Endothelial cell of umbilical vein (primary cell): ENCODE measurements around the gene DCLK1. TPM values are rescaled to one million over a fixed set of nuclear protein-coding genes. Genes with fewer than 3 reads are reported as not detected.

ENCODE experiments used
- BruUV-seq: library from RNA; stranded (reverse); fragments of 400-500 nt; replicated peaks from 2 replicates; lab custom pipeline; 2021; lab: Mats Ljungman, UMichigan
- CTCF ChIA-PET: fragments of 300-600, 350-600 bp; sonication (Branson Sonifier 250); formaldehyde crosslinking; loops from one replicate; lab custom pipeline; 2021; ENCODE audit warnings: antibody characterized with exemption, inconsistent platforms; lab: Charles Lee
- POLR2A ChIA-PET: fragments of 300-600, 350-600 bp; sonication (Branson Sonifier 250); formaldehyde crosslinking; loops from one replicate; lab custom pipeline; 2021; ENCODE audit warnings: antibody characterized with exemption, inconsistent platforms; lab: Charles Lee
- DNase-seq: peaks from one replicate; pipeline ENCODE4 v3.0.0-alpha.2; 2011; ENCODE audit warnings: low read depth, low spot score
- FAIRE-seq: peaks from 2 replicates; lab custom pipeline; 2011; peaks lifted over from hg19 to GRCh38; lab: Jason Lieb, UNC
- H2AFZ ChIP-seq: 2 replicates; pipeline ENCODE4 v1.6.0; 2012; ENCODE audit warnings: low read depth, low read length, control low read depth, inconsistent platforms
- H3K27ac ChIP-seq: 2 replicates; pipeline ENCODE4 v1.5.1; 2011; ENCODE audit warnings: low read depth, mild to moderate bottlenecking, control low read depth, low read length, moderate library complexity; ENCODE audit not compliant: insufficient read depth
- H3K27me3 ChIP-seq, 2 experiments: 2 replicates each; pipeline versions ENCODE4 v1.6.0 to v1.6.1; 2011; ENCODE audit warnings: low read length in 2 of 2, mixed read lengths in 1 of 2; ENCODE audit not compliant: control insufficient read depth in 2 of 2, insufficient read depth in 2 of 2
- H3K36me3 ChIP-seq, 2 experiments: 2 replicates in 1 of 2; 3 replicates in 1 of 2; pipeline ENCODE4 v1.5.1; 2011; ENCODE audit warnings: low read length in 2 of 2, mild to moderate bottlenecking in 1 of 2, moderate library complexity in 1 of 2; ENCODE audit not compliant: control insufficient read depth in 2 of 2, insufficient read depth in 2 of 2; ENCODE audit errors: extremely low read depth in 1 of 2
- H3K4me1 ChIP-seq: 3 replicates; pipeline ENCODE4 v1.5.1; 2011; ENCODE audit warnings: mild to moderate bottlenecking, low read length; ENCODE audit not compliant: control insufficient read depth, insufficient read depth; ENCODE audit errors: extremely low read depth
- H3K4me2 ChIP-seq: 2 replicates; pipeline ENCODE4 v1.6.1; 2011; ENCODE audit warnings: low read length, control low read depth, mixed read lengths; ENCODE audit not compliant: insufficient read depth
- H3K4me3 ChIP-seq, 3 experiments: fragments of 200-600 bp in 1 of 3; sonication (generic), shearing (Covaris generic) in 1 of 3; replicated peaks in 1 of 3; 2 replicates each; pipeline ENCODE4 v1.5.1; 2011 to 2016; ENCODE audit warnings: control low read depth in 3 of 3, low read length in 3 of 3, mild to moderate bottlenecking in 2 of 3, inconsistent platforms in 1 of 3, low read depth in 1 of 3, moderate library complexity in 1 of 3; ENCODE audit not compliant: insufficient read depth in 1 of 3
- H3K79me2 ChIP-seq: 2 replicates; pipeline ENCODE4 v1.6.0; 2012; ENCODE audit warnings: low read length, inconsistent platforms; ENCODE audit not compliant: control insufficient read depth, insufficient read depth
- H3K9ac ChIP-seq: replicated peaks from 2 replicates; pipeline ENCODE3; 2011; ENCODE audit warnings: low read length, control low read depth; ENCODE audit not compliant: insufficient read depth; ENCODE audit errors: extremely low read depth
- H3K9me1 ChIP-seq: replicated peaks from 3 replicates; pipeline ENCODE4 v1.6.0; 2011; ENCODE audit warnings: mild to moderate bottlenecking, low read length; ENCODE audit not compliant: control insufficient read depth, insufficient read depth; ENCODE audit errors: extremely low read depth
- H3K9me3 ChIP-seq: replicated peaks from 2 replicates; pipeline ENCODE4 v1.5.1; 2012; ENCODE audit warnings: low read length, inconsistent platforms; ENCODE audit not compliant: control insufficient read depth, insufficient read depth
- H4K20me1 ChIP-seq: replicated peaks from 2 replicates; pipeline ENCODE3; 2011; ENCODE audit warnings: mild to moderate bottlenecking, low read length; ENCODE audit not compliant: control insufficient read depth, insufficient read depth; ENCODE audit errors: extremely low read depth
- EZH2 ChIP-seq: IDR thresholded peaks from 2 replicates; pipeline ENCODE4 v1.6.1; 2012; ENCODE audit warnings: borderline replicate concordance, low read depth, mild to moderate bottlenecking, moderate library complexity, low read length, inconsistent platforms; ENCODE audit not compliant: severe bottlenecking
- FOS ChIP-seq: IDR thresholded peaks from 2 replicates; pipeline ENCODE4 v1.6.1; 2011; ENCODE audit warnings: mild to moderate bottlenecking, low read length, moderate library complexity, borderline replicate concordance; ENCODE audit not compliant: insufficient read depth
- GATA2 ChIP-seq: IDR thresholded peaks from 2 replicates; pipeline ENCODE4 v1.7.0; 2011; ENCODE audit warnings: low read depth, mild to moderate bottlenecking, moderate library complexity, mixed read lengths, low read length; ENCODE audit not compliant: insufficient read length, insufficient read depth
- JUN ChIP-seq: IDR thresholded peaks from 2 replicates; pipeline ENCODE4 v1.6.1; 2011; ENCODE audit warnings: borderline replicate concordance, low read depth; ENCODE audit not compliant: insufficient read length, insufficient read depth
- MYC ChIP-seq: IDR thresholded peaks from one replicate; pipeline ENCODE4 v1.6.1; 2011; ENCODE audit warnings: mild to moderate bottlenecking, low read depth, low read length
- POLR2A ChIP-seq: IDR thresholded peaks from 2 replicates; pipeline ENCODE4 v1.6.1; 2012; ENCODE audit warnings: low read depth, mild to moderate bottlenecking, control low read depth, low read length
- POLR2AphosphoS5 ChIP-seq: IDR thresholded peaks from 2 replicates; pipeline ENCODE4 v1.6.1; 2012; ENCODE audit warnings: low read depth, mild to moderate bottlenecking, control low read depth, low read length, moderate library complexity; ENCODE audit not compliant: insufficient read depth
- dilution Hi-C: fragments of 300-500 bp; cut with MboI; formaldehyde crosslinking; loops from one replicate; pipeline ENCODE4 v1.15.0; 2019; ENCODE audit warnings: low sequenced_read_pairs; ENCODE audit not compliant: extremely low pct_ligation_motif_present
- intact Hi-C: fragments of 100-400 bp; cut with micrococcal nuclease; formaldehyde crosslinking; loops from one replicate; pipeline ENCODE4 v1.10.0; 2022
- polyA plus RNA-seq, 4 experiments: library from polyadenylated mRNA; depleted of rRNA in 3 of 4; stranded (reverse) in 3 of 4; unstranded in 1 of 4; fragments of >200 nt; gene quantifications; 2 replicates each; pipeline versions ENCODE4 v1.2.1 to v1.2.3, GENCODE V29; 2011 to 2012; ENCODE audit warnings: missing spikeins in 1 of 4
- total RNA-seq: library from RNA; stranded (reverse); gene quantifications from 2 replicates; pipeline ENCODE4 v1.2.3, GENCODE V29; 2021
- TF ChIP-seq, protein P1 (sequence below), 2 donors: IDR thresholded peaks; 1 replicate in 1 of 2; 2 replicates in 1 of 2; pipeline ENCODE4 v1.5.1; 2011; ENCODE audit warnings: low read length in 2 of 2, mild to moderate bottlenecking in 2 of 2, moderate library complexity in 2 of 2, control low read depth in 1 of 2, inconsistent platforms in 1 of 2, low read depth in 1 of 2; ENCODE audit not compliant: insufficient read depth in 1 of 2; ENCODE audit errors: extremely low read depth in 1 of 2
- TF ChIP-seq, protein P2 (sequence below): IDR thresholded peaks from 2 replicates; pipeline ENCODE4 v1.6.1; 2011; ENCODE audit not compliant: insufficient read depth, insufficient read length

DCLK1 gene
- total and polyA plus RNA-seq, 2 donors (not counting 3 experiments of a cell fraction or from before 2014, with no cell fraction given) = 0.28 to 3.9 TPM

DNA sequence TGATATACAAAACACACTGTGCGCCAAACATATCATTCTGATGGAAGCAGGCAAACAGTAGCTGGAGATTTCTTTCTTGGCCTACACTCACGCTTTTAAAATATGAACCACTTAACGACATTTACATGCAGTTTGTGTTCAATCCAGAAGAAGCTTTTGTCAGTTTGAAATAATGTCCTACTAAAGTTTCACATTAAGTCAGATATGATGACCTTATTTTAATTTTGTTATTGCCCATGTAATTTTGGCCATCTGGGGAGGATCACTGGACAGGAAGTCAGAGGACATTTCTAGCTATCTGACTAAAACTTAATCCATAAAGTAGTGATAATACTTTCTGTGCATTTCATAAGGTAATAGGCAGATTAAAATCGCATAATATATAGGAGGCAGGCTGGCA is 98.1 kb downstream of the DCLK1 start:
- no peaks in the 10 kb centered on the region for H3K36me3 ChIP-seq
- no peaks in the 10 kb centered on the region for H3K9me3 ChIP-seq
- no peak overlapping the region for H3K9ac ChIP-seq
- H3K9me1 ChIP-seq = no peaks in the 10 kb centered on the region
- no peaks in the 10 kb centered on the region for H4K20me1 ChIP-seq
- POLR2A ChIA-PET = no interaction called here
- no peak overlapping the region for H3K4me3 ChIP-seq
- H3K4me2 ChIP-seq = no peak overlapping the region
- intact Hi-C loops (no loop called here), dilution Hi-C loops (no loop called here)
- FAIRE-seq = no peak
- no peaks in the 10 kb centered on the region for H3K79me2 ChIP-seq
- BruUV-seq = no TSS peak
- H3K4me1 ChIP-seq = peaks cover 3% of the 10 kb centered on the region
- H3K27me3 ChIP-seq = no peaks in the 10 kb centered on the region
- no peak overlapping the region for H3K27ac ChIP-seq
- CTCF ChIA-PET = no interaction called here
- H2AFZ ChIP-seq = no peak overlapping the region
- TF ChIP-seq JUN (no peak), GATA2 (no peak), EZH2 (no peak), POLR2AphosphoS5 (no peak), FOS (no peak), MYC (no peak), POLR2A (no peak)
- TF ChIP-seq, protein P1, sequence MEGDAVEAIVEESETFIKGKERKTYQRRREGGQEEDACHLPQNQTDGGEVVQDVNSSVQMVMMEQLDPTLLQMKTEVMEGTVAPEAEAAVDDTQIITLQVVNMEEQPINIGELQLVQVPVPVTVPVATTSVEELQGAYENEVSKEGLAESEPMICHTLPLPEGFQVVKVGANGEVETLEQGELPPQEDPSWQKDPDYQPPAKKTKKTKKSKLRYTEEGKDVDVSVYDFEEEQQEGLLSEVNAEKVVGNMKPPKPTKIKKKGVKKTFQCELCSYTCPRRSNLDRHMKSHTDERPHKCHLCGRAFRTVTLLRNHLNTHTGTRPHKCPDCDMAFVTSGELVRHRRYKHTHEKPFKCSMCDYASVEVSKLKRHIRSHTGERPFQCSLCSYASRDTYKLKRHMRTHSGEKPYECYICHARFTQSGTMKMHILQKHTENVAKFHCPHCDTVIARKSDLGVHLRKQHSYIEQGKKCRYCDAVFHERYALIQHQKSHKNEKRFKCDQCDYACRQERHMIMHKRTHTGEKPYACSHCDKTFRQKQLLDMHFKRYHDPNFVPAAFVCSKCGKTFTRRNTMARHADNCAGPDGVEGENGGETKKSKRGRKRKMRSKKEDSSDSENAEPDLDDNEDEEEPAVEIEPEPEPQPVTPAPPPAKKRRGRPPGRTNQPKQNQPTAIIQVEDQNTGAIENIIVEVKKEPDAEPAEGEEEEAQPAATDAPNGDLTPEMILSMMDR (IDR thresholded peaks at IDR 0.05; ENCODE audit: extremely low read depth in 1 of 2, insufficient read depth in 1 of 2, low read depth in 1 of 2, low read length in 2 of 2) = no peak
- TF ChIP-seq, protein P2, sequence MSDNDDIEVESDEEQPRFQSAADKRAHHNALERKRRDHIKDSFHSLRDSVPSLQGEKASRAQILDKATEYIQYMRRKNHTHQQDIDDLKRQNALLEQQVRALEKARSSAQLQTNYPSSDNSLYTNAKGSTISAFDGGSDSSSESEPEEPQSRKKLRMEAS = no peak
- DNase-seq = no peak
